Stomach (tissue), 8 donors: Measurements from ENCODE around the gene PTGES. TPM values are rescaled to one million over a fixed set of nuclear protein-coding genes. Genes with fewer than 3 reads are reported as not detected.

ENCODE experiments used
- polyA plus RNA-seq, 3 donors: library from polyadenylated mRNA; stranded (reverse); fragments of 200-250 nt; gene quantifications; one replicate each; pipeline ENCODE4 v1.2.3, GENCODE V29; 2013
- total RNA-seq, 5 donors: library from RNA; depleted of rRNA; stranded (reverse); fragments of >200 nt; gene quantifications; one replicate each; pipeline versions ENCODE4 v1.1.0 to v1.2.3, GENCODE V29; 2014 to 2016
- donor health status: healthy with polysubstance abuse.
- donor health status: Bipolar disorder and iron deficiency.
- donor health status: healthy.

Gene PTGES
- total and polyA plus RNA-seq, 8 donors = 0.58 to 15.3 (median 3.6) TPM; not detected in 1

Other genes with a start within 250 kb of the PTGES start
- not detected for gene C9orf50, start 131.9 kb downstream of the PTGES start, total RNA-seq
- gene C9orf50, start 131.9 kb downstream of the PTGES start, polyA plus RNA-seq = under 1 TPM in 1 of 3 donors, not detected in 2; 0.13 TPM
- 10 to 100 TPM in 4 of 5 donors, 1 to 10 TPM in 1; 1.7 to 29.8 (median 16.1) TPM for gene NTMT1, start 126.9 kb downstream of the PTGES start, total RNA-seq
- 10 to 100 TPM; 40.2 to 68.4 (median 45.8) TPM for gene NTMT1, start 126.9 kb downstream of the PTGES start, polyA plus RNA-seq
- gene ASB6, start 110.9 kb downstream of the PTGES start, total RNA-seq = 10 to 100 TPM in 4 of 5 donors, 1 to 10 TPM in 1; 7.5 to 35.6 (median 18.1) TPM
- 10 to 100 TPM in 2 of 3 donors, 1 to 10 TPM in 1; 9.6 to 12.6 (median 10.3) TPM for gene ASB6, start 110.9 kb downstream of the PTGES start, polyA plus RNA-seq
- 1 to 10 TPM in 2 of 5 donors, under 1 TPM in 1, not detected in 2; 0.87 to 2.6 (median 1.7) TPM for gene PRRX2, start 87.4 kb downstream of the PTGES start, total RNA-seq
- 1 to 10 TPM; 3.3 to 8.4 (median 6.7) TPM for gene PRRX2, start 87.4 kb downstream of the PTGES start, polyA plus RNA-seq
- gene TOR1B, start 50.1 kb upstream of the PTGES start, total RNA-seq = 100 to 1,000 TPM in 1 of 5 donors, 10 to 100 TPM in 3, 1 to 10 TPM in 1; 6.7 to 151 (median 30.7) TPM
- gene TOR1B, start 50.1 kb upstream of the PTGES start, polyA plus RNA-seq = 10 to 100 TPM in 2 of 3 donors, 1 to 10 TPM in 1; 4.7 to 13.0 (median 11.1) TPM
- gene TOR1A, start 71.1 kb upstream of the PTGES start, total RNA-seq = 10 to 100 TPM in 4 of 5 donors, 1 to 10 TPM in 1; 6.4 to 77.6 (median 28.1) TPM
- 10 to 100 TPM; 13.9 to 18.3 (median 16.6) TPM for gene TOR1A, start 71.1 kb upstream of the PTGES start, polyA plus RNA-seq
- gene C9orf78, start 82.2 kb upstream of the PTGES start, total RNA-seq = 10 to 100 TPM; 18.7 to 62.0 (median 31.7) TPM
- gene C9orf78, start 82.2 kb upstream of the PTGES start, polyA plus RNA-seq = 10 to 100 TPM; 54.5 to 67.5 (median 55.3) TPM
- gene USP20, start 82.4 kb upstream of the PTGES start, total RNA-seq = 10 to 100 TPM in 3 of 5 donors, 1 to 10 TPM in 2; 7.3 to 52.1 (median 16.9) TPM
- 10 to 100 TPM; 15.9 to 32.4 (median 17.3) TPM for gene USP20, start 82.4 kb upstream of the PTGES start, polyA plus RNA-seq